Measurements from ENCODE around the gene HDLBP.

HDLBP gene

DNA sequence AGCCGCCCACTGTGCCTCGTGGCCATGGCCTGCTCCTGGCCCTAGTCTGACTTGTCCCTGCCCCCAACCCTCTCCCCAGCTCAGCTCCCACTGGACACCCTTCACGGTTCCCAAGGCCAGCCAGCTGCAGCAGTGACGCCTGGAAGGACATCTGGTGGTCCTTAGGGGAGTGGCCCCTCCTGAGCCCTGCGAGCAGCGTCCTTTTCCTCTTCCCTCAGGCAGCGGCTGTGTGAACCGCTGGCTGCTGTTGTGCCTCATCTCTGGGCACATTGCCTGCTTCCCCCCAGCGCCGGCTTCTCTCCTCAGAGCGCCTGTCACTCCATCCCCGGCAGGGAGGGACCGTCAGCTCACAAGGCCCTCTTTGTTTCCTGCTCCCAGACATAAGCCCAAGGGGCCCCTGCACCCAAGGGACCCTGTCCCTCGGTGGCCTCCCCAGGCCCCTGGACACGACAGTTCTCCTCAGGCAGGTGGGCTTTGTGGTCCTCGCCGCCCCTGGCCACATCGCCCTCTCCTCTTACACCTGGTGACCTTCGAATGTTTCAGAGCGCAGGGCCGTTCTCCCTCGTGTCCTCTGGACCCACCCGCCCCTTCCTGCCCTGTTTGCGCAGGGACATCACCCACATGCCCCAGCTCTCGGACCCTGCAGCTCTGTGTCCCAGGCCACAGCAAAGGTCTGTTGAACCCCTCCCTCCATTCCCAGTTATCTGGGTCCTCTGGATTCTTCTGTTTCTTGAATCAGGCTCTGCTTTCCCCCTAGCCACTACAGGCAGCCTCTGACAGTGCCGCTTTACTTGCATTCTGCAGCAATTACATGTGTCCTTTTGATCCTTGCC lies 91.2 kb downstream of the HDLBP start:
- Histone ChIP-seq H3K4me3 (replicated peaks; ENCODE audit: insufficient read depth, low read length) (no peak overlapping the region), H3K27me3 (ENCODE audit: insufficient read depth, poor library complexity, severe bottlenecking) (no peaks in the 10 kb centered on the region), H3K27ac (replicated peaks) (no peak overlapping the region)
- no peak for DNase-seq (ENCODE audit: low read depth in 1 of 2, low spot score in 1 of 2)
- TF ChIP-seq, protein P1, sequence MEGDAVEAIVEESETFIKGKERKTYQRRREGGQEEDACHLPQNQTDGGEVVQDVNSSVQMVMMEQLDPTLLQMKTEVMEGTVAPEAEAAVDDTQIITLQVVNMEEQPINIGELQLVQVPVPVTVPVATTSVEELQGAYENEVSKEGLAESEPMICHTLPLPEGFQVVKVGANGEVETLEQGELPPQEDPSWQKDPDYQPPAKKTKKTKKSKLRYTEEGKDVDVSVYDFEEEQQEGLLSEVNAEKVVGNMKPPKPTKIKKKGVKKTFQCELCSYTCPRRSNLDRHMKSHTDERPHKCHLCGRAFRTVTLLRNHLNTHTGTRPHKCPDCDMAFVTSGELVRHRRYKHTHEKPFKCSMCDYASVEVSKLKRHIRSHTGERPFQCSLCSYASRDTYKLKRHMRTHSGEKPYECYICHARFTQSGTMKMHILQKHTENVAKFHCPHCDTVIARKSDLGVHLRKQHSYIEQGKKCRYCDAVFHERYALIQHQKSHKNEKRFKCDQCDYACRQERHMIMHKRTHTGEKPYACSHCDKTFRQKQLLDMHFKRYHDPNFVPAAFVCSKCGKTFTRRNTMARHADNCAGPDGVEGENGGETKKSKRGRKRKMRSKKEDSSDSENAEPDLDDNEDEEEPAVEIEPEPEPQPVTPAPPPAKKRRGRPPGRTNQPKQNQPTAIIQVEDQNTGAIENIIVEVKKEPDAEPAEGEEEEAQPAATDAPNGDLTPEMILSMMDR (IDR thresholded peaks at IDR 0.05; ENCODE audit: insufficient read depth, low read length), result no peak
- no peak for TF ChIP-seq GABPA (IDR thresholded peaks at IDR 0.05; ENCODE audit: low read depth)
- TF ChIP-seq SPI1 (IDR thresholded peaks at IDR 0.05; ENCODE audit: borderline replicate concordance, low read depth), result no peak
- TF ChIP-seq, protein P2, sequence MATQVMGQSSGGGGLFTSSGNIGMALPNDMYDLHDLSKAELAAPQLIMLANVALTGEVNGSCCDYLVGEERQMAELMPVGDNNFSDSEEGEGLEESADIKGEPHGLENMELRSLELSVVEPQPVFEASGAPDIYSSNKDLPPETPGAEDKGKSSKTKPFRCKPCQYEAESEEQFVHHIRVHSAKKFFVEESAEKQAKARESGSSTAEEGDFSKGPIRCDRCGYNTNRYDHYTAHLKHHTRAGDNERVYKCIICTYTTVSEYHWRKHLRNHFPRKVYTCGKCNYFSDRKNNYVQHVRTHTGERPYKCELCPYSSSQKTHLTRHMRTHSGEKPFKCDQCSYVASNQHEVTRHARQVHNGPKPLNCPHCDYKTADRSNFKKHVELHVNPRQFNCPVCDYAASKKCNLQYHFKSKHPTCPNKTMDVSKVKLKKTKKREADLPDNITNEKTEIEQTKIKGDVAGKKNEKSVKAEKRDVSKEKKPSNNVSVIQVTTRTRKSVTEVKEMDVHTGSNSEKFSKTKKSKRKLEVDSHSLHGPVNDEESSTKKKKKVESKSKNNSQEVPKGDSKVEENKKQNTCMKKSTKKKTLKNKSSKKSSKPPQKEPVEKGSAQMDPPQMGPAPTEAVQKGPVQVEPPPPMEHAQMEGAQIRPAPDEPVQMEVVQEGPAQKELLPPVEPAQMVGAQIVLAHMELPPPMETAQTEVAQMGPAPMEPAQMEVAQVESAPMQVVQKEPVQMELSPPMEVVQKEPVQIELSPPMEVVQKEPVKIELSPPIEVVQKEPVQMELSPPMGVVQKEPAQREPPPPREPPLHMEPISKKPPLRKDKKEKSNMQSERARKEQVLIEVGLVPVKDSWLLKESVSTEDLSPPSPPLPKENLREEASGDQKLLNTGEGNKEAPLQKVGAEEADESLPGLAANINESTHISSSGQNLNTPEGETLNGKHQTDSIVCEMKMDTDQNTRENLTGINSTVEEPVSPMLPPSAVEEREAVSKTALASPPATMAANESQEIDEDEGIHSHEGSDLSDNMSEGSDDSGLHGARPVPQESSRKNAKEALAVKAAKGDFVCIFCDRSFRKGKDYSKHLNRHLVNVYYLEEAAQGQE (IDR thresholded peaks at IDR 0.05; ENCODE audit: insufficient replicate concordance, low read depth), result no peak

DNA sequence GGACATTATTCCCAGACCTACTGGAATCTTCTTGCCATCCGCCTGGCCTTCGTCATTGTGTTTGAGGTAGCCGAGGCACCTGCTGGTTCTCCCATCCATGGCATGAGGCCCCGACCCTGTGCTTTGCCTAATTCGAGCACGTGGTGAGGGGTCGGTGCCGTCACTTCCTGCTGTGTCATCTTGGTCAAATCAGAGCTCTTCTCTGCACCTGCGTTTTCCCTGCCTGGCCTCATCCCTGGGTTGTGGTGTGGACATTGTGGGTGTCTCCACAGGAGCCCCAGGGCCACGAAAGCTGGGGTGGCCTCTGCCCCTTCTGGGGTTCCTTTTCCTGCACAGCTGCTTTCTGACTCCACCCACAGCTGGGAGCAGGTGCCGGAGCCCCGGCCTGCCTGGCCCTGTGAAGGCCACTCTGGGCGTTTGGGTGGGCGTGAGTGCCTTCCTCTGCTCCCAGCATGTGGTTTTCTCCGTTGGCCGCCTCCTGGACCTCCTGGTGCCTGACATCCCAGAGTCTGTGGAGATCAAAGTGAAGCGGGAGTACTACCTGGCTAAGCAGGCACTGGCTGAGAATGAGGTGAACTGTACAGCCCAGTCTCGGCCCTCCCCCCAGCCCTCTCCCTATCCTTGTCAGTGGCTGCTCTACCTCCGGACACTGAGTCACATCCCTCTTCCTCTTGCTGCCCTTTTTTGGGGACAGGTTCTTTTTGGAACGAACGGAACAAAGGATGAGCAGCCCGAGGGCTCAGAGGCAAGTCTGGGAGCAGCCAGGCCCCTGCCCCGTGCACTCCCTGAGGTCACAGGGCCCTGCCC lies 92.1 kb downstream of the HDLBP start:
- no peak overlapping the region for H3K4me3 ChIP-seq (replicated peaks; ENCODE audit: insufficient read depth, low read length)
- H3K27ac ChIP-seq (replicated peaks), result no peak overlapping the region
- no peaks in the 10 kb centered on the region for H3K27me3 ChIP-seq (ENCODE audit: insufficient read depth, poor library complexity, severe bottlenecking)
- peak; percentile 40 to 55 for DNase-seq (ENCODE audit: low read depth in 1 of 2, low spot score in 1 of 2)
- TF ChIP-seq, protein P2 (IDR thresholded peaks at IDR 0.05; ENCODE audit: insufficient replicate concordance, low read depth), result no peak
- TF ChIP-seq SPI1 (IDR thresholded peaks at IDR 0.05; ENCODE audit: borderline replicate concordance, low read depth) (no peak), POLR2AphosphoS5 (IDR thresholded peaks at IDR 0.05; ENCODE audit: low read depth) (peak; percentile 80)

DNA sequence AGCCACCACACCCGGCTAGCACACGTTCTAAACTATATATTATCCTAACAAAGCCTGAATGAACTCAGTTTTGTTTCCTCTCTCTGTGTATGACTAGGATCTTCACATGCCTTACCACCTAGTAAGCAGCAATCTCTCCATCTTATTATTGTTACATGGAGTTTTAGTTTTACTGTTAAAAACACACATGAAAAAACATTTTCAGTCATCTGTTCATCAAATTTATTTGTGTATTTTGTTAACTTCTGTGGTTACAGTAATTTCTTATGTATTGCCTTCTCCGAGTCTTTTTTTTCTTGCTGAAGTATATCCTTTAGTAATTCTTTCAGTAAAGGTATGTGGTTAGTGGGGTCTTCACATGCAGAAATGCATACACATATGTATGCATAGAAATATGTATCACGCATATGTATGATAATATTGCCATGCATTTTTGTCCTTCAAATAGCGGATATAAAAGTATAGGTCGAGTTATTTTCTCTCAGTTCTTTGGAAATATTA lies 95.6 kb downstream of the HDLBP start:
- H3K4me3 ChIP-seq (replicated peaks; ENCODE audit: insufficient read depth, low read length), result no peak overlapping the region
- no peak for TF ChIP-seq GABPA (IDR thresholded peaks at IDR 0.05; ENCODE audit: low read depth)
- TF ChIP-seq, protein P2 (IDR thresholded peaks at IDR 0.05; ENCODE audit: insufficient replicate concordance, low read depth), result no peak
- no peak for TF ChIP-seq SPI1 (IDR thresholded peaks at IDR 0.05; ENCODE audit: borderline replicate concordance, low read depth)

More for the DNA sequence above, 95.6 kb downstream of the HDLBP start:
- Histone ChIP-seq H3K27me3 (ENCODE audit: insufficient read depth, poor library complexity, severe bottlenecking) (no peaks in the 10 kb centered on the region), H3K27ac (replicated peaks) (no peak overlapping the region)
- DNase-seq (ENCODE audit: low read depth in 1 of 2, low spot score in 1 of 2), result no peak

Measured in HL-60 (cell line).